Activated CD8-positive, alpha-beta memory T cell treated with anti-CD3 and anti-CD28 coated beads for 36 hours (primary cell): ENCODE data around the gene MTHFD1L. TPM values are rescaled to one million over a fixed set of nuclear protein-coding genes. Genes with fewer than 3 reads are reported as not detected.
"Not testable (repeated sequence)": the region's sequence is repeated elsewhere in the genome, so short reads cannot be mapped to it uniquely, and the experiment has no call there.

ENCODE experiments used
- CTCF ChIA-PET: fragments of 350-600 bp; sonication (Branson Sonifier 250); formaldehyde crosslinking; loops from one replicate; lab custom pipeline; 2021; ENCODE audit warnings: antibody characterized with exemption; lab: Charles Lee
- POLR2A ChIA-PET: fragments of 350-600 bp; sonication (Branson Sonifier 250); formaldehyde crosslinking; loops from one replicate; lab custom pipeline; 2021; ENCODE audit warnings: antibody characterized with exemption; lab: Charles Lee
- total RNA-seq, 2 experiments: library from RNA; stranded (reverse); gene quantifications; one replicate each; pipeline ENCODE4 v1.2.3, GENCODE V29; 2021

MTHFD1L gene
- total RNA-seq, 2 experiments from 2014 or later, result 141 to 145 TPM

GRCh38 chr6:151112884-151113283 is 247.4 kb downstream of the MTHFD1L start:
- POLR2A ChIA-PET, CTCF ChIA-PET: not testable (repeated sequence)

GRCh38 chr6:151113641-151114040 is 248.1 kb downstream of the MTHFD1L start:
- ChIA-PET POLR2A (no interaction called here), CTCF (no interaction called here)

GRCh38 chr6:151118461-151119123 is 253.1 kb downstream of the MTHFD1L start:
- CTCF ChIA-PET, result no interaction called here
- POLR2A ChIA-PET, result no interaction called here

- ChIA-PET POLR2A (no interaction called here), CTCF (no interaction called here)
Observed at GRCh38 chr6:151119823-151120524, 254.5 kb downstream of the MTHFD1L start.

- POLR2A ChIA-PET, result no interaction called here
- CTCF ChIA-PET, result interaction anchor here (0.6 kb wide), 1 partner anchor 13 kb away, joined by 5 read pairs; no protein-coding TSS in a partner anchor
Observed at GRCh38 chr6:151121900-151122299, 256.4 kb downstream of the MTHFD1L start.

GRCh38 chr6:151123641-151124040 is 258.1 kb downstream of the MTHFD1L start:
- CTCF ChIA-PET, result not testable (repeated sequence)

GRCh38 chr6:151125242-151125641 is 259.7 kb downstream of the MTHFD1L start:
- POLR2A ChIA-PET, CTCF ChIA-PET: not testable (repeated sequence)

More at GRCh38 chr6:151123641-151124040, 258.1 kb downstream of the MTHFD1L start:
- POLR2A ChIA-PET, result not testable (repeated sequence)

- POLR2A ChIA-PET, CTCF ChIA-PET: not testable (repeated sequence)
Observed at GRCh38 chr6:151125651-151126416, 260.3 kb downstream of the MTHFD1L start.

GRCh38 chr6:151126417-151126724 is 260.9 kb downstream of the MTHFD1L start:
- POLR2A ChIA-PET, CTCF ChIA-PET: not testable (repeated sequence)

GRCh38 chr6:151127133-151127798 is 261.8 kb downstream of the MTHFD1L start:
- POLR2A ChIA-PET, CTCF ChIA-PET: not testable (repeated sequence)

- ChIA-PET POLR2A (no interaction called here), CTCF (no interaction called here)
Observed at GRCh38 chr6:151128763-151129370, 263.4 kb downstream of the MTHFD1L start.

- POLR2A ChIA-PET, result no interaction called here
- CTCF ChIA-PET, result no interaction called here
Observed at GRCh38 chr6:151130329-151130728, 264.8 kb downstream of the MTHFD1L start.

- ChIA-PET POLR2A (no interaction called here), CTCF (interaction anchor here (1.8 kb wide), 1 partner anchor 117 kb away, joined by 4 read pairs; no protein-coding TSS in a partner anchor)
Observed at GRCh38 chr6:151131324-151132007, 266.0 kb downstream of the MTHFD1L start.

- CTCF ChIA-PET, result interaction anchor here (0.7 kb wide), 1 partner anchor 200 kb away, joined by 3 read pairs; no protein-coding TSS in a partner anchor
- POLR2A ChIA-PET, result no interaction called here
Observed at GRCh38 chr6:151136141-151136755, 270.7 kb downstream of the MTHFD1L start.

- POLR2A ChIA-PET, result no interaction called here
- CTCF ChIA-PET, result no interaction called here
Observed at GRCh38 chr6:151137542-151137941, 272.0 kb downstream of the MTHFD1L start.

- CTCF ChIA-PET, result interaction anchor here (0.6 kb wide), 1 partner anchor 35 kb away, joined by 3 read pairs; no protein-coding TSS in a partner anchor
- POLR2A ChIA-PET, result no interaction called here
Observed at GRCh38 chr6:151139524-151139923, 274.0 kb downstream of the MTHFD1L start.

- CTCF ChIA-PET, result no interaction called here
- POLR2A ChIA-PET, result no interaction called here
Observed at GRCh38 chr6:151140767-151141166, 275.3 kb downstream of the MTHFD1L start.

GRCh38 chr6:151141685-151142084 is 276.2 kb downstream of the MTHFD1L start:
- CTCF ChIA-PET, result no interaction called here

More at GRCh38 chr6:151141685-151142084, 276.2 kb downstream of the MTHFD1L start:
- POLR2A ChIA-PET, result no interaction called here
